Measurements from ENCODE around the gene ATG10.
"Not testable (repeated sequence)": the region's sequence is repeated elsewhere in the genome, so short reads cannot be mapped to it uniquely, and the experiment has no call there.

The ATG10 gene

DNA sequence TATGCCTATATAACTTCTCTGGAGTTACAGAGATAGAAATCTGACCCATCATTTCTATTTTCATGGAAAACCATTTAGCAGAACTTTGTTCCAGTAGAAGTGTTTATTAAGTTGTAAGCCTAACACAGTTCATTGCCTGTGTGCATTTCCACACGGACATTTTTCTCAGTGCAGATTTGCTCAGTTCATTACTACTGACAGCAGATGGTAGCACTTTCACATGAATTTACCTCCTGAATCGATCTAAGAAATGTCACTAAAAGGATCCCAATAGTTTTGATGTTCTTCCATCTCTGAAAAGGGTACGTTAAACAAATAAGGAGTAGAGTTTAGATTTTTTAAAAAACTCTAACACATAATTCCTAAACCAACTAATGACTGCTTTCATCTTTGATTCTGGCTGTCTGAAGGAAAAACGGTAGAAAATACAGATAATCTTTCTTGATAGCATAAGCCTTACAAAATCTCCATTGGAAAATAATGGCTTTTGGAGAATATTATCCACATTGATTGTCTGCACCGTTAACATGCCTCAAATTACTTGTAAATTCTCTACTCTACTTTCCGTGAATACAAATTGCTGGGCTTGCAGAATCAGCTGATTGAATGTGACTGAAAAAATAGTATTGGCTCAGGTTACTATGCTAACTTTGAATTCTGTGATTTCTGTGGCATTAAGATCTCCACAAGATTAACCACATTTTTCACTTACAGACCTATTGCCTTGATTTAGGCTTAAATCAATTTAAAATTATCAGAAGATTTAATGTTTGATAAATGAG, 273.2 kb downstream of the ATG10 start:
- DNase-seq, result no peak

DNA sequence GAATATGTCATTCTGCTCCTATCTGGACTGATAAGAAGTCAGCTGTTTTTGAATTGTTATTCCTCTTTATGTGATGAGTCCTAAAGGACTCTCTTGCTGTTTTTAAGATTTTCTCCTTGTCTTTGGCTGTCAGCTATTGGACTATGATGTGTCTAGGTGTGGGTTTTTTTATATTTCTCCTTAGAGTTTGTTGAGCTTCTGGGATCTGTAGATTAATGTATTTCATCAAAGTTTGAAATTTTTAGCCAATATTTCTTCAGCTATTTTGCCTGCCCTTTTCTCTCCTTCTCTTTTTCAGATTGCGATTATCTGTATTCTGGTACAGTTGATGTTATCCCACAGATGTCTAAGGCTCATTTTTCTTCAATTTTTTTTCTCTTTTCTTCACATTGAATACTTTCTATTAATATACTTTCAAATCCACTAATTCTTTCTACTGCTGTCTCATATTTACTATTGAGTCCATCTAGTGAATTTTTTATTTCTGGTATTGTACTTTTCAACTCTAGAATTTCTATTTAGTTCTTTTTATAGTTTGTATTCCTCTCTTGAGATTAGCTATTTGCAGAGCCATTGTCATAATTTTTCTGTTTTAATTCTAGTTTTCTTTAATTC, 275.2 kb downstream of the ATG10 start:
- no peak for DNase-seq

DNA sequence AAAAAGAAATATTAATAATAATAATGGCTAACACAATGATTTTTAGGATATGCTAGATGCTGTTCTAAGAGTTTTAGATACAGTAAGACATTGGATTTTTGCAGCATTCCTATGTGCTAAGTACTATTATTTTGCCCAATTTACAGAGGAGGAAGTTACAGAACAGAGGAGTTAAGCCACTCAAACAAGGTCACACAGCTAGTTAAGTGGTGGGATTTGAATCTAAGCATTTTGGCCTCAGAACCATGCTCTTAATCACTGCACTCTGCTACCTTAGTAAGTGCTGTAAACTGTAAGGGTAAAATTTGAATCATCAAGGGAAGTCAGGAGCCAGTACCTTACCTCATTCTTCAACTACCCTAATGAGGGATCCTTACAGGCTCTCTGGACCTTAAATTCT, 280.9 kb downstream of the ATG10 start:
- no peak for DNase-seq

DNA sequence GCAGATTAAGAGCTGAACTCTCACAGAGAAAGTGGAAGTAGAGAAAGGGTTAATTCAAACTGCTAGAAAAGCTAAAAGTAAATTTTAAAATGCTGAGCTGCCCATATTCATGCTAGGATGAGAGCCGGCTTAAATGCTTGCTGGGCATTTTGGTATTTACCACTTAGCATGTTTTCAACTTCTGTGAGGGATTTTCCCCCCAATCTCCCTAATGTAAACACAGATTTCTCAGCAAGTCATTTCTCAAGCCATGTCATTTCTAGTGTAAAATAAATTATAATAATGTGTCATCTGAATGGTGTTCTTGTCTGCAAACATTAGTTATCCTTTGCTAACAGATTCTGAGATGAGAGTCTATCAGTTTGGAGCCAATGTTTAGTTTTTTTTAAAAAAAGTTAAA, 284.0 kb downstream of the ATG10 start:
- no peak for DNase-seq

DNA sequence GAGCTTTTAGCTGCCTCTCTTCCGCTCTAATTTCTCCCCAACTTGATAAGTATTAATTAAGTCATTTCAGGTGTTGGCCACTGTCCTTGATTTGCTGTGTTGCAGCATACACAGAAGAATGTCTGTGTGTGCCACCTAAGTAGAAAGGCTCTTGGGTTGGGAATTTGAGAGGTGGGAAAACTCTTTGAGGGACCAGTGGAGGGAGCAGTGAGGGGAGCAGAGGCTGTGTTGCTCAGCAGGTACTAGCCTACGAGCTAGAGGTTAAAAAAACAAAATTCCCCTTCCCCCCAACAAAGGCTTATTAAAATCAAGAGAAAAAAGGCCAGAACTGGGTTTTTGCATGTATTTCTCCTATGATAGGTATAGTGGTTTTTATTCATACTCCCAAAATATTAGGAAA, 285.4 kb downstream of the ATG10 start:
- DNase-seq, result no peak

DNA sequence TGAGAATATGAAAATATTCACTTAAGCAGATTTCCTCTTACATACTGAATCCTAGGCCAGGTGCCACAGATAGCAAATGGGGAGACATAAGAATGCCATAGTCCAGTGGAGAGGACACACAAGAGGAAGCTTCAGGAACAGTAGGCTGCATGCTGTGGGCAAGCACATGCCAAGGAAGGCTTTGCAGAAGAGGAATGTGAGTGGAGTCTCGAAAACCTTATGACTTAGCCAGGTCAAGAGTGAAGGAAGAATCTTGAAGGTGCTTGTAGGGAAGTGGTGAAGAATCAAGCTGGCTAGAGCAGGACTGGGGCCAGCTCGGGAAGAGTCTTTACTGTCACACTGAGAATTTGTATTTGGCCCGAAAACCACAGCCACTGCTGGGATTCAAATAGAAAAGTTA, 285.9 kb downstream of the ATG10 start:
- DNase-seq, result no peak

DNA sequence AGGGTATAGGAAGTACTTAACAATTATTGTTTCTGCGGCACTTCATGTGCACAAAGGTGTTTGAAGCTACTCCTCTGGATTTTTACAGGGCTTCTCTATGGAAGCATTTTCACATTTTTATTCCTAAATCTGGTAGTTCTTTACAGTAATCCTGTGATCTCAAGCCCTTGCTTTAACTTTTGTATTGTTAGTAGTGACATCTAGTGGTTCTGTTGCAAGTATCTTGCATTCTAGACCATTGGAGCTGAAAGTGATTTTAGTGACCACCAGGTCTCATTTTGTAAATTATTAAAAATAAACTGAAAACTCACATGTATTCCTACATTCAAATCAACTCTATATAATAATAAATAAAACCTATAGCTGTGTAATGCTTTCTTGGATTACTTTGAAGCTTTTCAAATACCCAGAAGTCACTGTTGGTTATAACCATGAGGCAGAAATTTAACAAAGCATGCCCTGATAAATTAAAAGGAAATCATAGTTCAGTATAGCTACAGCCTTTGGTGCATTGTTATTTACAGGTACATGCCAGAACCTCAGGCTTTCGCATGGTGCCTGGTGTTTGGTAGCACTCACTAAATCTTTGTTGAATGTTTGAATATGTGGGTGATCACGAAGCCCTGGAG, 287.5 kb downstream of the ATG10 start:
- peak; percentile 50 for DNase-seq

DNA sequence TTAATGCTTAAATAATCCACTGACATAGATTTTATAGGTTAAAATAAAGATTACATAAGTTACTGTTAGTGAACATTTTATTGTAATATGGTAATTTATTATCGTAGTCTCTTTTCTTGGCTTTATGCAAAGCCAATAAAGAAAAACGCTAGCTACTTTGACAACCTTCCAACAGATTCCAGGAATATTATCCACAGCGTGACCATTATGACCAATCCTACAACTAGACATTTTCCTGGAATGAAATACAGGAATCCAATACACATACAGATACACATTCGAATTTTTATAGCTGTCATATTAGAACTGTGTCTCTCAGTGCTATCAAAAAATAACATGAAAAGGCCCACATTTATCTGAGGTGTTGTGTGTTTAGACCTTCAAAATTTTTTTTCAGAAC, 293.2 kb downstream of the ATG10 start:
- DNase-seq, result peak; percentile 9

- DNase-seq, result not testable (repeated sequence)
Measured at GRCh38 chr5:82267297-82267933, 295.6 kb downstream of the ATG10 start.

DNA sequence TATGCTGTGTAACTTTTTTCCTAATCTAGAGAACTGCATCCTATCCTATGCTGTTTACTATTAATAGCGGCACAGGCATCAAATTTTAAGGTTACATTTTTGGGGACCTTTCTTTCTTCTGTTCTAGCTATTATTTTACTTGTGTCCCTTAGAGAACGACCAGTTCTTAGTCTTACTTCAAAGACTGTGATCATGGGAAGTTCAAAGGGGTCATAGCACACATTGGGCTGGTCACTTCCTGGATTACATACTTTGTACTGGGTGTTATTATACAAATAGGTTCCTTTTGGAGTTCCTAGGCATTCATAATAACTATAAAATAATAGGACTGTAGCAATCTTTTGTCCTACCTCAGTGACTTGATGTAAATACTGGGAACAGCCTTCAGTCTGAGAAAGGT, 297.5 kb downstream of the ATG10 start:
- not testable (repeated sequence) for DNase-seq

DNA sequence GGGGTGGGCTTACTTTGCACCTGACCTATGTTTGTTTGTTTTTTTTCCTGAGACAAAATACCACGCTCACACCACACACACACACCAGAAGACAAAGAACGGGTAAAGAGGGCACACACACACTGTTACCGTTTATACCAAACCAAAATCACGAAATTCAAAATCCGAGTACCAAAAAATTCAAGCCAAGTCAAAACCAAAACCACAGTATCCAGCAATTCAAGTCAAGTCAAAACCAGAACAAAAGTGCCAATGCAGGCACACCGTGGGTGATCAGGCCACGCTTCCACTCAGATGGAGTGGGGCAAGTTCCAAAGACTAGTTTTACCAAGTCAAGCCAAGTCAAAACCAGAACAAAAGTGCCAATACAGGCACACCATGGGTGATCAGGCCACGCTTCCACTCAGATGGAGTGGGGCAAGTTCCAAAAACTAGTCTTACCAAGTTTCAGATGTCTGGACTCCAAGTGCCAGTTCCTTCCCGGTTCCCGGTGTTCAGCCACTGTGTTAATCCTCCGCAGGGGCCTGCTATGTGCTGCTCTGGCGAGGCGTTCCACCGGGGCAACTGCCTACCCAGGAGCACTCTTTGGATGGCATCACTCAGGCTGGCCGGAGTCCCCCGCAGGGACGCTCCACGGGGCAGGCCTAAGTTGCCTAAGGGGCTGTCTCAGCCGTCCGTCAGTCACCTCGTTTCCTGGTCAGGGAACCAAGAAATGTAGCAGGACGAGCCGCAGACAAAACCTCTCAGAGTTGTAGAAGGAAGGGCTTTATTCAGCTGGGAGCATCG, 300.9 kb downstream of the ATG10 start:
- not testable (repeated sequence) for DNase-seq

DNA sequence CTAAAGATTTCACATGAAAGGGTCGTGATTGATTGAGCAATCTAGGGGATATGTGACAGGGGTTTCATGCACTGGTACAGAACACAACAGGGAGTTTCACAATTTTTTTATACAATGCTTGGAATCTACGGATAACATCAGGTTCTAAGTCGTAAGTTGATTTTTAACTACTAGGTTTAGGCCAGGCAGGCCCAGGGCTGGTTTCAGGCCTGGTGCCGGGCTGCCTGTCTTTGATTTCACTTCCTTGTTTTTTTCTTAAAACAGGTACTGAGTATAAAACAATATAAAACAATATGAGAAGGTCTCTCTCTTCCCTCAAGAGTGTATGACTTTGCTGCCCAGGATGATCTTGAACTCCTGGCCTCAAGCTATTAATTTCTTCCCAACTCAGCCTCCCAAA, 301.6 kb downstream of the ATG10 start:
- not testable (repeated sequence) for DNase-seq

GRCh38 chr5:82274343-82275211, 302.8 kb downstream of the ATG10 start:
- no peak for DNase-seq

DNA sequence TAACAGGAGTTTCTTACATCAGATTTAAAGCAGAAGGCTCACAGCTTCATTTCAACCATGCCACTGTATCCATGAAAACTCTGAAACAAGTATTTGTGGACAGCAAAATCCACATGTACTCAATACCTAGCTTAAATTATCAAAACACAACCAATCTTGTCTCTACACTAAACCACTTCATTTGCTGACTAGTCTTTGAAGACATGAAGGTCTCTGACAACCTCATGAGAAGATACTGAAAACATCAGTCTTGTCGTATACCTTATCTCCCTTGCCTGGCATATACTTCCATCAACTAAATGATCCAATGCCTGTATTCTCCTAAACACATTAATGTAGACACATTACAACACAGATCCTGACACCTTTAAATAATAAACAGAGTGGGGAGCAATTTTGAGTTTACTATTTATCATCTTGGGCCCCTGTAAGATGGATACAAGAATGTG, 303.4 kb downstream of the ATG10 start:
- no peak for DNase-seq

DNA sequence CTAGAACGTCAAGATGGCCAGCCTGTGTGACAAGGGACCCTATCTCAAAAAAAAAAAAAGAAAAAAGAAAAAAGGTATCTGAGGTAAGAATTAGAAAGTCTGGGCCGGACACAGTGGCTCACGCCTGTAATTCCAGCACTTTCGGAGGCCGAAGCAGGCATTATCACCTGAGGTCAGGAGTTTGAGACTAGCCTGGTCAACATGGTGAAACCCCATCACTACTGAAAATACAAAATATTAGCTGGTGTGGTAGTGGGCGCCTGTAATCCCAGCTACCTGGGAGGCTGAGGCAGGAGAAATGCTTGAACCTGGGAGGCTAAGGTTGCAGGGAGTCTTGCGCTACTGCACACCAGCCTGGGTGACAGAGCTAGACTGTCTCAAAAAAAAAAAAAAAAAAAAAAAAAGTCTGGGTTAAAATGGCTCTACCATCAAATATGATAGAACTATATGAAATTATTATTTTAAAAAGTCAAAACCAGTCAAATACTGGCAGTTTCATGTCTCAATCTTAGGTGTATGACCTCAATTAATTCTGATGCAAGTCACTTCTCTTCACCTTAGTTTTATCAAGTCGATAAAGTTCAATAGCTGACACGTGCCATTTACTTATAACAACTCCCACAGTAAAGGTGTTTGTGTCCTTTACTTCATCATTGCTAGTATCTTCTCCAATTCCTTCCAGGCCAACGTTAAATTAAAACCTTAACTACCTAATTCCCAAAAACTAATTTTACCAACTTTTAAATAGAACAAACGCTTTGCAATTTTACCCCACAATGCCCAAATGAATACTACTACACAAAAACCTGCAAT, 305.2 kb downstream of the ATG10 start:
- DNase-seq, result no peak

GRCh38 chr5:82277613-82277986, 305.8 kb downstream of the ATG10 start:
- no peak for DNase-seq

- peak; percentile 98 for DNase-seq
Measured at GRCh38 chr5:82277987-82278710, 306.3 kb downstream of the ATG10 start, which contains the start of gene RPS23. TSS of gene RPS23 (minus strand) at chr5:82278354. CDS start at chr5:82278323, 31 bp downstream.

- DNase-seq, result no peak
Measured at GRCh38 chr5:82278711-82279370, 307.0 kb downstream of the ATG10 start.

DNA sequence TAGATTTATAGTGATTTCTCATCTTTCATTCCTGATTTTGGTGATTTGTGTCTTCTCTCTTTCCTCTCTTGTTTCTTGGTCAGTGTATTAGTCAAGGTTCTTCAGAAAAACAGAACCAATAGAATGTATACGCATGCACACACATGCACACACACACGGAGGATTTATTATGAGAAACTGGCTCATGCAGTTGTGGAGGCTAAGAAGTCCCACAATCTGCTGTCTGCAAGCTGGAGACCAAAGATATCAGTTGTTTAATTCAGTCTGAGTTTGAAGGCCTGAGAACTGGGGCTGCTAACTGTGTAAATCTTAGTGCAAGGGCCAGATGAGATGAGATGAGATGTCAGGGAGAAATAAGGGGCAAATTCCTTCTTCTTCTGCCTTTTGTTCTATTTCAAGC, 312.1 kb downstream of the ATG10 start:
- no peak for DNase-seq

Data from eye (tissue), 1 donor.